ENCODE data around the gene PFDN2.
A peak's percentile ranks its signal among the peaks of the same experiment; 100 is the strongest.
"Not testable (repeated sequence)": the region's sequence is repeated elsewhere in the genome, so short reads cannot be mapped to it uniquely, and the experiment has no call there.

PFDN2 gene

DNA sequence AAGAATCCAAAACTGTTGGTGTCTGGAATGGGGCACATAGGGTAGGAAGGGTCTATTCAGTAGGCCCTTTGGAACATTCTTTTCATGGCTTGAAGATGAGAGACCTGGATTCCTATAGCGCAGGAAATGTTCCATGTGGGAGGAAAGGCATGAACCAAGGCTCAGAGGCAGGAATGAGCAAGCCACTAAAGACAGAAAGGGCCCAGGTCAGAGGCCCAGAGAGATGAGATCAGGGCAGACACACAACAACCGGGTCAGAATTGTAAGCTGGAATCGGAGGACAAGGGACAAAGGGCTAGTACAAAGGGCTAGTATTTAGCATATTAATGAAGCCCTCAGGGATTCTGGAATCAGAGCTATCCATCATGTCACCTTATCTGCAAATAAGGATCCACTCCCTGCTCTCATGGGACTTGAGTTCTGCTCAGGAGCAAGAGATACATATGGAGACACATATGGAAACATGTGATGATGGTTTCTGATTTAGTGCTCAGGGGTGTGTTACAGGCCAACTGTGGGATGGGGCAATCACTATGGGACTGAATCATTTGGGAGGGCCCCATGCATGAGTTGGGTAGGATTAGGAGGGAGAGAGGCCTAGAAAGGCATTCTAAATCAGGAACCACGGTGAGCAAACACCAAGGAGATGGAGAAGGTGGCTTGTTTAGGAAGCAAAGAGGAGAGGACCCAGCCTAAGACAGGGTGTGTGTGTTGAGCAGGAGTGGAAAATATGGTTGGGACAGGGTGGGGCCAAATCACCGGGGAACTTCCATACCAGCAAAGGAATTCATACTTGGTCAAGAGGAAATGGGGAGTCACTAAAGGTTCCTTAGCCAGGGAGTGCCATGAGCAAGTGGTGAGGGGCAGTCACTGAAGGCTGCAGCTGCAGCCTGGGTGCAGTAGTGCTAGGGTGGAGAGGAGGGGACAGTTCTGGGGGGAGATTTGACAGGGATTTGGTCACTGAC, 37.1 kb downstream of the PFDN2 start:
- no peak for DNase-seq (ENCODE audit: low read depth in 3 of 3)

- no peak for DNase-seq (ENCODE audit: low read depth in 3 of 3)
These were observed 38.3 kb downstream of the PFDN2 start for GRCh38 chr1:161079436-161080110.

DNA sequence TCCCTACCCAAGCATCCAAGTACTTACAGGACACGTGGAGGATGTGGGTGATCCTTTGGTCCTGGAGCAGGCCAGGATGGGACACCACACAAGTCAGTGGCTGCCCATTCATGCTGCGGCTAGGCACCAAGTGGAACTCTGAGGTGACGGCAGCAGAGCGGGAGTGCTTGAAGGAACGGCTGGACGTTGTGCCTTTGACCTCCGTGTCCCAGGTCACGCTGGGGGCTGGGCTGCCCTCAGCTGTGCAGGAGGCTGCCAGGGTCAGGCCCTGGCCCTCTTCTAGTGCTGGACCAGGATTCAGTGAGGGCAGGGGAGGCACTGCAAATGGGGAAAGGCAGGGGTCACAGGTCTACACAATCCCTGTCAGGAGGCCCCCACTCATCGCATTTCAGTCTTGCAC, 40.4 kb downstream of the PFDN2 start:
- DNase-seq (ENCODE audit: low read depth in 3 of 3), result no peak

- no peak for DNase-seq (ENCODE audit: low read depth in 3 of 3)
These were observed 41.4 kb downstream of the PFDN2 start for GRCh38 chr1:161076410-161076809.

- DNase-seq (ENCODE audit: low read depth in 3 of 3), result no peak
These were observed 43.0 kb downstream of the PFDN2 start for GRCh38 chr1:161074676-161075368.

- no peak for DNase-seq (ENCODE audit: low read depth in 3 of 3)
These were observed 44.2 kb downstream of the PFDN2 start for GRCh38 chr1:161073474-161074121.

DNA sequence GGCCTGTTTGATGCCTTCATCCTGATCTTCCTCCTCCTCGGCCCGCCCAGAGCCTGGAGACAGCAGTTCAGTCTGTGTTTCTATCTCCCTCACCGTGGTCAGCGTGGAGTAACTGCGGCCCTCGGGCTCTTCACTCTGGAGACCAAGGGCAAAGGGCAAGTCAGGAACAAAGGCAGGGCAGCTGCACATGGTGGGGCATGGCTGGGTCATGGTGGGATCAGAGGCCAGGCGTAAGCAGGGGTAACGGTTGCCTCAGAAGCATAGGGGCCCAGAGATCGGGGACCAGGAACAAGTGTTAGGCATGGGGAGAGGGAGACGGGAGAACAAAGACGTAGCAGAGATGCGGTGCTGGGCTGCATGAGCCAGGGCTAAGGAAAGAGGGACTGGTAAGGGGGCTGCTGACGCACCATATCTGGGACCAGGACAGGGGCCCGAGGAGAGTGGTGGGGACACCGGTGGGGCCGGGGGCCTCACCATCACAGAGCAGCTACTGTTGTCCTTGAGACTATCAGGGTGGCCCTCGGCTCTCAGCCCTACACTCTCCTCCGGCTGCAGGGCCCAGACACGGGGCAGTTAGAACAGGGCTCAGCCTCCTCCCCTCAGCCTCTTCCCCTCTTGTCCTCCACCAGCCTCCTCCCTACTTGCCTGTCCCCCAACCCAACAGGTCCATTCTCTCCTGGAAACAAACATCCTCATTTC, 44.9 kb downstream of the PFDN2 start:
- no peak for DNase-seq (ENCODE audit: low read depth in 3 of 3)

- DNase-seq (ENCODE audit: low read depth in 3 of 3), result peak in 1 of 3 experiments; percentile 40
These were observed 45.9 kb downstream of the PFDN2 start for GRCh38 chr1:161071886-161072371.

DNA sequence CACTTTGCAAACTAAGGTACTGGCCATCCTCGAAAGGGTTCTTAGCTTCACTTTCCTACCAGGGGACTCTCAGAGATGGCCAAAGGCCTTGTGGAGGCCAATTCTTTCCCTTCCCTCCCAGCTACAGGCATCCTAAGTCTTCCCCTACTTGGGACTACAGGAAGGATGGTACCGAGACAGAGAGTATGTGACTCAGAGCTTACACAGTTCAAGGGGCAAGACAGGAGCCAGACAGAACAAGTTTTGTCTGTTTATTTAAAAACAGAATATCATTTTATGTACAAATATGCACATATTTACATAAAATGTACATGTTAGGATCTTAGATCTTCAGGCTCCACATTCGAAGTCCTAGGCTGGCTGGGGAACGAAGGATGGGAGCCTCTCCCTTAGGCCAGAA, 47.1 kb downstream of the PFDN2 start:
- no peak for DNase-seq (ENCODE audit: low read depth in 3 of 3)

- DNase-seq (ENCODE audit: low read depth in 3 of 3), result peak; percentile 53 to 82 (median 62)
These were observed 48.0 kb downstream of the PFDN2 start, which contains the start of gene ARHGAP30 for GRCh38 chr1:161069731-161070270. TSS of gene ARHGAP30 (minus strand) at chr1:161069891. CDS start at chr1:161069624, 267 bp downstream.

DNA sequence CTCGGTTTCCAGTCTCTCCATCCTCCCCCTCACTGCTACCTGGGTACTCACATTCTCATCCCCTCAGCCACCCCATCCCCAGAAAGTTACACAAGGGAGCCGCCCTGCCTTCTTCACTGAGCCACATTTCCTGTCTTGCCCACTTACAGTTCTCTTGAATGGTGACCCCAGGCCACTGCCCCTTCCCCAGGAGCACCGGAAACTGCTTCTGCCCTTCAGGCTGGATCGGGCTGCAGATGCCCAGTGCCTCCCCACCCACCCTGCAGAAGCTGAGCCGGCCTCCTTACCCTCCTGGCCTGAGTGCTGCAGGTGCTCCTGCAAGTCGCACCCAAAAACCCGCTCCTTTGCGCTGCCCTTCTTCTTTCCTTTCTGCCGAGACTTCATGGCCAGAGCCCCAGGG, 48.6 kb downstream of the PFDN2 start:
- DNase-seq (ENCODE audit: low read depth in 3 of 3), result no peak

GRCh38 chr1:161068306-161069234, 49.3 kb downstream of the PFDN2 start:
- peak; percentile 59 to 81 (median 59) for DNase-seq (ENCODE audit: low read depth in 3 of 3)

GRCh38 chr1:161066694-161067093, 51.1 kb downstream of the PFDN2 start:
- DNase-seq (ENCODE audit: low read depth in 3 of 3), result no peak

DNA sequence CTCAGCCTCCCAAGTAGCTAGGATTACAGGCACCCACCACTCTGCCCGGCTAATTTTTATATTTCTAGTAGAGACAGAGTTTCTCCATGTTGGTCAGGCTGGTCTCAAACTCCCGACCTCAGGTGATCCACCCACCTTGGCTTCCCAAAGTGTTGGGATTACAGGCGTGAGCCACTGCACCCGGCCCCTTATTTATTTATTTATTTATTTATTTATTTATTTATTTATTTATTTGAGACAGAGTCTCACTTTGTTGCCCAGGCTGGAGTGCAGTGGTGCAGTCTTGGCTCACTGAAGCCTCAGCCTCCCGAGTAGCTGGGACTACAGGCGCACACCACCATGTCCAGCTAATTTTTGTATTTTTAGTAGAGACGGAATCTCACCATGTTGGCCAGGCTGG, 52.2 kb downstream of the PFDN2 start:
- not testable (repeated sequence) for DNase-seq (ENCODE audit: low read depth in 3 of 3)

DNA sequence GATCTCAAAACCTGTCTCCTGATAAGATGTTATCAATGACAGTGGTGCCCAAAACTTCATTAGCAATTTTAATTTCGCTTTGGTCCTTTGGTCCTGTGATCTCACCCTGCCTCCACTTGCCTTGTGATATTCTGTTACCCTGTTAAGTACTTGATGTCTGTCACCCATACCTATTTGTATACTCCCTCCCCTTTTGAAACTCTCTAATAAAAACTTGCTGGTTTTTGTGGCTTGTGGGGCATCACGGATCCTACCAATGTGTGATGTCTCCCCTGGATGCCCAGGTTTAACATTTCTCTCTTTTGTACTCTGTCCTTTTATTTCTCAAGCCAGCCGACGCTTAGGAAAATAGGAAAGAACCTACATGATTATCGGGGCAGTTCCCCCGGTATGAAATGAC, 53.9 kb downstream of the PFDN2 start:
- DNase-seq (ENCODE audit: low read depth in 3 of 3), result not testable (repeated sequence)

DNA sequence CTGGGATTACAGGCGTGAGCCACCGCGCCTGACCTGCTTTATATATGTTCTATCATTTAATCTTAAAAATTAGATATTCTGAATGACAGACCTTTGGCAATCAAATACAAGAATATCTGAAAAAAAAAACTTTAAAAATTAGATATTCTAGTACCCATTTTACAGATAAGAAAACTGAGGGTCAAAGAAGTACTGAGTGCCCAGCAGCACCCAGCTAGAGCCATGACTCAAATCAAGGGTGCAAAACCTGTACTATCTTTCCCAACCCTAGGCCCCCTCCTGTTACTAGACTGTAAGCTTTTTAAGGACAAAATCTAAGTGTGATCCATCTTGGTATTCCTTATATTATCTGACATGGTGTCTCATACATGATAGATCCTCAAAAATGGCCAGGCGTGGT, 56.4 kb downstream of the PFDN2 start:
- no peak for DNase-seq (ENCODE audit: low read depth in 3 of 3)

DNA sequence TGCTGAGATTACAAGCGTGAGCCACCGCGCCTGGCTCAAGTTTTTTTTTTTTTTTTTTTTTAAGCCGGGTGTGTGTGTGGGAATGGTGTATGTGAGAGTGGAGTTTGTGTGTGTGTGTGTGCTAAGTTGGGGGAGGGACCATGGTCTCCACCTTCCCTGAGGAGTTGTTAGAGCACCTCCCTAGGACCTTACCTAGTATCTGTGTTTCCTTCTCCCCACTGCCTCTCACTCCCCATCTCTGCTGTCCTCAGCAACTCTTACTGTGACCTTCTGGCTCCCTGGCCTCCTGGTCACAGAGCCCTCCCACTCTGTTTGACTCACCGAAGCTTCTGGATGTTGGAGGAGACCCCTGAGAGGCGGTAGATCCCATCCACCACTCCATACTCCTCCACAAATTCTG, 58.5 kb downstream of the PFDN2 start:
- DNase-seq (ENCODE audit: low read depth in 3 of 3), result no peak

DNA sequence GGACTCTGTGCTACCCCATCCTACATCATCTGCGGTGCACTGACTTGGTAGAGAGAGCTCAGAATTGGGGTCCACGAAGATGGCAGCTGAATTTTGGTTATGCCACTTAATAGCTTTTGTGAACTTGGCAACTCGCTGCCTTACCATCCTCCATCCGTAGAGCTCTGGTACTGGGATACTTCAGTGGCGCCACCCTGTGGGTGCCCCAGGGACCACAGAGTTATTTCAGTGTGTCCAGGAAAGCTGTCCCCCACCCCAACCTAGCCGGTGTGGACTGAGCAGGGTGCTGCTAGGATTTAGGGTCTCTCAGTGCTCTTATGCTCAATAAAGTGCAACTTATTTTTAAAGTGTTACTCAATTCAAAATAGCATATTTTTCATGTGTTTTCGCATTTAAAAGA, 63.0 kb downstream of the PFDN2 start:
- DNase-seq (ENCODE audit: low read depth in 3 of 3), result no peak

DNA sequence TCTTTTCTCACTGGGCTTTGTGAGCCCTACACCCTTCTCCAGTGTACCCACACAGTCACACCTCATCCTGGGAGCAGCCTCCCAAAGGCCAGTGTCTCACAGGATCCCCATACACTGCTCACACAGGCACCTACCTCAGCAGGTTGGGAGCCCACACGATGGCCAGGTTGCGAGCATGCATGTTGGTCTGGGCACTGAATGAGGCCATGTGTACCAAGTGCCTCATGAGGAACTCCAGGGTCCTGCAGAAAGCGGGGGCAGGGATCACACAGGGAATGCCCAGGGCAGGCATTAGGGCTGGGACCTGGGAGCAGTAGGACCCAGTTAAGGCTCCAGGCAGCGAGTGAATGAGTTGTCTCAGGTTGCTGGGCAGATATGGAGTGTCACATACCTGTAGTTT, 63.6 kb downstream of the PFDN2 start:
- DNase-seq (ENCODE audit: low read depth in 3 of 3), result no peak

DNA sequence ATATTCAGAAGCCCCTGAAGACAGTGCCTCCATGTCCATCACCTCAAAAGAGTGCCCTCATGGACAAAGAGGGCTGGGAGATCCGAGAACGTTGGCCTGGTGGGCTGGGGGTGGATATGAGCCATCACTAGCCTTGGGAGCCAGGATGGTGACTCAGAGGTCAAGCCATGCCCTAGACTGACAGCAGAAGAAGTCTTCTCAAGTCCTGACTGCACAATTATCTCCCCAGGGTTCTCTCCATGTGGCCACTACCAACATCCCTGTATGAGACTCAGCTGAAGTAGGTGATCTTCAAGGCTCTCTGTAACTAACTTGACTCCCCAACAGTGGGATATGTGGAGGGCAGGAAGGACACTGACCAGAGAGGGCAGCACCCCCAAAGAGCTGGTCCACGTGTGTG, 64.9 kb downstream of the PFDN2 start:
- DNase-seq (ENCODE audit: low read depth in 3 of 3), result no peak
